Vagina (tissue), 2 donors: ENCODE measurements around the gene TLR1.

Experiments
- CTCF ChIP-seq, 3 experiments: fragments of 450-650 bp in 2 of 3; fragments of 200-600 bp in 1 of 3; sonication (generic) in 1 of 3; IDR thresholded peaks; one replicate each; pipeline ENCODE4 v1.5.1; 2017 to 2019; ENCODE audit warnings: antibody characterized with exemption in 3 of 3, mild to moderate bottlenecking in 2 of 3, moderate library complexity in 2 of 3
- POLR2A ChIP-seq, 2 donors: fragments of 450-650 bp; IDR thresholded peaks; one replicate each; pipeline ENCODE4 v1.6.1; 2017; ENCODE audit warnings: antibody characterized with exemption in 2 of 2, mild to moderate bottlenecking in 2 of 2, moderate library complexity in 2 of 2
- POLR2AphosphoS5 ChIP-seq, 2 donors: sonication (generic); formaldehyde crosslinking; IDR thresholded peaks; one replicate each; pipeline ENCODE4 v1.9.0; 2017; ENCODE audit warnings: antibody characterized with exemption in 2 of 2, mild to moderate bottlenecking in 2 of 2, low read depth in 1 of 2; ENCODE audit not compliant: insufficient read depth in 1 of 2

- TF ChIP-seq POLR2AphosphoS5 (IDR thresholded peaks at IDR 0.05; ENCODE audit: insufficient read depth in 1 of 2, low read depth in 1 of 2) = no peak
- TF ChIP-seq POLR2A (IDR thresholded peaks at IDR 0.05) = no peak
- TF ChIP-seq CTCF (IDR thresholded peaks at IDR 0.05) = peak in 1 of 3 experiments; percentile 6
Measured at GRCh38 chr4:38757945-38758600, 46.5 kb downstream of the TLR1 start.
